AG09319 (cell line): ENCODE measurements around the gene COA5.

Experiments
- DNase-seq: peaks from one replicate; pipeline ENCODE4 v3.0.0-alpha.2; 2010; ENCODE audit warnings: low read depth; ENCODE audit errors: extremely low read depth
- TF ChIP-seq, protein P1 (sequence below): IDR thresholded peaks from 2 replicates; pipeline ENCODE4 v1.5.1; 2011; ENCODE audit warnings: low read depth, mild to moderate bottlenecking, inconsistent platforms, low read length, moderate library complexity

Gene COA5

DNA sequence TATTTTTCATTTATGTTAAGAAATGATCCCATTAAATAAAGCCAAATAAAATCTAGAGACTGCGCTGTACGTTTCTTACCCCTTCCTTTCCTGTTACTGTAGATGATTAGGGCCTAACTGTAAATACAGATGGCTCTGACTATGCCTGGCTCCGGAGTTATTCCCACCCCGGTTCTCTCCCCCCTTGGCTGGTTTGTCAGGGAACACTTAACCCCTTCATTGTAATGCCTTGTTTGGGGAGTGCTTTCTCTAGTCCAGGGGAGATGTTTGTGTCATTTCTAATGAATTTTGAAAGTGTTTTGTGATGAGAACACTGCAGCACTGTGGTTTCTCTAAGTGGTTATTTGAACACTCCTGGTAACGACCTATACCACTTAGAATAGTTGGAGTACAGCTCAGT, 8.8 kb upstream of the COA5 start:
- TF ChIP-seq, protein P1, sequence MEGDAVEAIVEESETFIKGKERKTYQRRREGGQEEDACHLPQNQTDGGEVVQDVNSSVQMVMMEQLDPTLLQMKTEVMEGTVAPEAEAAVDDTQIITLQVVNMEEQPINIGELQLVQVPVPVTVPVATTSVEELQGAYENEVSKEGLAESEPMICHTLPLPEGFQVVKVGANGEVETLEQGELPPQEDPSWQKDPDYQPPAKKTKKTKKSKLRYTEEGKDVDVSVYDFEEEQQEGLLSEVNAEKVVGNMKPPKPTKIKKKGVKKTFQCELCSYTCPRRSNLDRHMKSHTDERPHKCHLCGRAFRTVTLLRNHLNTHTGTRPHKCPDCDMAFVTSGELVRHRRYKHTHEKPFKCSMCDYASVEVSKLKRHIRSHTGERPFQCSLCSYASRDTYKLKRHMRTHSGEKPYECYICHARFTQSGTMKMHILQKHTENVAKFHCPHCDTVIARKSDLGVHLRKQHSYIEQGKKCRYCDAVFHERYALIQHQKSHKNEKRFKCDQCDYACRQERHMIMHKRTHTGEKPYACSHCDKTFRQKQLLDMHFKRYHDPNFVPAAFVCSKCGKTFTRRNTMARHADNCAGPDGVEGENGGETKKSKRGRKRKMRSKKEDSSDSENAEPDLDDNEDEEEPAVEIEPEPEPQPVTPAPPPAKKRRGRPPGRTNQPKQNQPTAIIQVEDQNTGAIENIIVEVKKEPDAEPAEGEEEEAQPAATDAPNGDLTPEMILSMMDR, result no peak
- no peak for DNase-seq

DNA sequence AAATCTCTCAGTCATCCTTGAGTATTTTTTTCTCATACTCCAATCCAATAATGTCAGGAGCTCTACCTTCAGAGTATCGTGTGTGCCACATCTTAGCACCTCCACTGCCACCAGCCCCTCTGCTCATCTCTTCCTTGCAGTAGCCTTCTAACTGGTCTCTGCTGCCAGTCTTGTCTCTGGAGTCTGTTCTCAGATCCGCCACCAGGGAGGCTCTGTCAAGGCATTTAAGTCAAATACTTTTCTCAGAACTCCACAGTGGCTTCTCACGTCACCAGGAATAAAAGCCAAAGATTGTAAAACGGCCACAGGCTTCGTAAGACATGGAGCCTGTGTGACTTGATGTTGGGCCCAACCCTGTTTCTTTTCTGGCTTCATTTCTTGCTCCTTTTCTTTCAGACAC, 7.2 kb upstream of the COA5 start:
- no peak for DNase-seq
- TF ChIP-seq, protein P1, result no peak

DNA sequence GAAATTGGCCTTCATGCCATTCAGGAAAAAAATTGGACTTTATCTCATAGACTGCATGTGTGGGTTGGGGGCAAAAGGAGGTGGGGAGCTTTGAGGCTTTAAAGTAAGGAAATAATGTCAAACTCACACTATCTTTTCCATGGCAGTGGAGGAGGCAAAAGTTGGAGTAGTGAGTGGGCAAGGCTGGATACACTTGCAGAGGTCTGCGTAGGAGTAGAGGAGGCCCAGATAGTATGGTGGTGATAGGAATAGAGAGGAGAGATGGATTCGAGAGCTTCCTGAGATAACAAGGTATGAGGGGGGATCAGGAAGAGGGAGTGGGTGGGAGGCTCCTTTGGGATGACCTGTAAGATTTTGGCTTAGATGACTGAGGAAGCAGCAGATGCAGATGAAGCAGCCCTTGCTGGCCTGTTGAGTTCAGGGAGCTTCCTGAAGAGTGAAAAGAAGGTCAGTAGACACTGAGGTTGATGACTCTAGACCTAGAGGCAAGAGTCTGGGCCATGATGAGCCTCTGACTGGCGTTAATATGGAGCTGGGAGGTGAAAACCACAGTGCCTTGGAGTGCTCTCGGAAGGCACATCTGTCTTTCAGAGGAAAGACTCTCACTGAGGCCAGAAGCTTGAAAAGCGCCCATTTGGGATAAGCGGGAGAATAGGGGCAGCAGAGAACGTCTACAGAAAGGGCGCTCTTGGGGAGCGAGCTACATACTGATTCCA, 5.9 kb upstream of the COA5 start:
- no peak for DNase-seq
- TF ChIP-seq, protein P1, result no peak

DNA sequence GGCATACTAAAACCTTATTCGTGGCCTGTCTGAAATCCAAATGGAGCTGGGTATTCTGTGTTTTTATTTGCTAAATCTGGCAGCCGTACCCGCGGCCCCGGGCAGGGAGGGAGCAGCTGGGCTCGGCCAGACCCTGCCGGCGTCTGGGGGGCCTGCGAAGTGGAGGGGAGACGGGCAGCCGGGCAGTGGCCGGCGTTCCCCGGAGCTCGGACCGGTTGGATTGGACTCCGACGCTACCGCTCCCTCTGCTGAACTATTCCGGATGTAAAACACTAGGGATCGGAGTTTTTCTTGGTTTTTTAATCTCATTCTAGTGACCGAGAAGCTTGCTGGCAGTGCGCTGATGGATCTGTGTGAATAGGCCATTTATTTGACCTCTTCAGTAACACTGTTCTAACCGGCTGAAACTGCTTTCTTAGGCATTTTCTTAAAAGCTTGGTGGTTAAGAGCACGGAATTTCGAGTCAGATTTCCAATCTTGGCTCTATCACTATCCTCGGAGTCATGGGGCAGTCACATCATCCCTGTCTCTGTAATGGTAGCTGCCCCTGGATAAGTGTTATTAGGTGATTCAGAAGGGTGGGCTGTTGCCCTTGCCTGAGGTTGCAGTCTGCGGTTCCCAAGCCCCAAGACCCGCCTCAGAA, 771 bp upstream of the COA5 start:
- peak; percentile 2 for DNase-seq
- TF ChIP-seq, protein P1, result no peak

DNA sequence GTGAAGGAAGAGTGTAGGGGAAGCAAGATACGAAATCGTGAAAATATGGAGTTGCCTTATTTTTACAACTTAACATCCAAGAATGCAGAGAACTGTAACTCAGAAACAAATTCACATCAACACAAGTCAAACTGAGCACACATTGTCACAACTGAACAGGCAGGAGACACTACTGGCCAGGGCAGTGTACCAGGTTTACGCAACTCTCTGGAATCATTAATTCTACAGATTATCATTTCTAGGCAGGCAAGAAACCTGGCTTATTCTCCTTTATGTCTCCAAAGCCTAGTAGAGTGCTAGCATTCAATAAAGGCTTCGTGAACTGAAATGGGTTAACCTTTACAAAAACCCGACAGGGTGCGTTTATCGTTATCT, 584 bp downstream of the COA5 start:
- DNase-seq, result no peak
- TF ChIP-seq, protein P1, result no peak

DNA sequence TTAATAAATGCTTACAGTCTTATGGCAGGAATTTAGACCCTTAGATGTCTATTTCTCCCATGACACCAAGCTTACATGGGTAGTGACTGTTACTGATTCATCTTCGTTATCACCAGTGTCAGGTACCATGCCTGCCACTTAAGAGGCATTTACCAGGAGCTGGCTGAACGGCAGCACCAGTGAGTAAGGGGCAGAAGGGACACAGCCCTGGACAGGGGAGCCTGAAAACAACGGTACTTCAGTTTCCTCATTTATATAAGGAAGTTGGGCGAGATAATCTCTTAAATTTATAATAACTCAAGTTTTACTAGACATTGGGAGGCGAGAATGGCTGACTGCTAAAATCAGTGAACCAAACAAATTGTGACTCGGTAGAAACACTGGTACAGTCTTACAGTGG, 1.2 kb downstream of the COA5 start:
- DNase-seq, result no peak
- TF ChIP-seq, protein P1, result no peak

DNA sequence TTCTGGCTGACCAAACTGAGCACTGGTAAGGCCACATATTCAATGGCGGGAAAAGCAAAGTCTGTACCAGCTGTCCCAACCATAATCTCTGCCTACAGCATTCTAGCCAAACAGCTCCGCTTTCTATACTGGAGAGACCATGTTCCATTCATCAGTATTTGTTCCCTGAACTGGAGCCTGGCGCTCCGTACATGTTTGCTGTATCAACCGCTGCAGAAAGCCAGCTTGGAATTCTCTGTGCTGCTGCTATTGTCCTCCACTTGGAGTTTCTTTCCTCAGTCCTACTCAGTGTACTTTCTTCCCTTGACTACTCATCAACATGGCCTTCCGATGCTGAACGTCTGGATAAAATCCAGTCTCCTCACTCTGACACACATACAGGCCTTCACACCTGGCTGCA, 1.9 kb downstream of the COA5 start:
- TF ChIP-seq, protein P1, result no peak
- no peak for DNase-seq
